ENCODE data around the gene CHST13.
A peak's percentile ranks its signal among the peaks of the same experiment; 100 is the strongest.

Gene CHST13

DNA sequence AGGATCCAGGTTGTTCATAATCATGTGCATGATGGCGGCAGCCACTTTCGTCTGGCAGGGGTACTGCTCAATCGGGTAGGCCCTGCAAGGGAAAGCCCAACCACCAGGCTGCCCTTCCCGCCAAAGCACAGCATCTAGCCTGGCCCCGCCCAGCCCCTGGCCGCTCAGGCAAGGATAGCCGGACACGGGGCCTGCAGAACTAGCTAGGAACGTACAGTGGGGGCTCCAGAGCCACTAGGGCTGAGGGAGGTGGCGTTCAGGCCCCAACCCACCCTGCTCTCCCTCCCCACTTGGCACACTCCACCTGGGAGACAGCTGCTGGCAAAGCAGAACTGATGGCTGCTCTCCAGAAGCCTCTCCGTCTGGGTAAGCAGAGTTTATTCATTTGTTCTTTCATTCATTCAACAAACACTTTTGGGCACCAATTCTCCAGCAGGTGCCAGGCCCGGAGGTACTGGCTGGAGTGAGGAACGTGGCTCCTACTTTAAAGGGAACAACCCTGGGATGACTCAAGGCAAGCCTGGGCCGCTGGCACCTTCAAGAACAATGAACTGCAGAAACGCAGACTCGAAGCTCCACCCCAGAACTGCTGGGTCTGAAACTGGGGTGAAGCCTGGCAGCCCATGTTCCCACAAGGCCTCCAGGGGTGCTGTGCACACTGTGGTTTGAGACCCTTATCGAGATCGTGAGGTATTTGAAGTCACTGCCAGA is 14.2 kb upstream of the CHST13 start:
- DNase-seq (ENCODE audit: low spot score), result no peak

- no peak for DNase-seq (ENCODE audit: low spot score)
Measured at GRCh38 chr3:126510308-126510910, 13.5 kb upstream of the CHST13 start.

DNA sequence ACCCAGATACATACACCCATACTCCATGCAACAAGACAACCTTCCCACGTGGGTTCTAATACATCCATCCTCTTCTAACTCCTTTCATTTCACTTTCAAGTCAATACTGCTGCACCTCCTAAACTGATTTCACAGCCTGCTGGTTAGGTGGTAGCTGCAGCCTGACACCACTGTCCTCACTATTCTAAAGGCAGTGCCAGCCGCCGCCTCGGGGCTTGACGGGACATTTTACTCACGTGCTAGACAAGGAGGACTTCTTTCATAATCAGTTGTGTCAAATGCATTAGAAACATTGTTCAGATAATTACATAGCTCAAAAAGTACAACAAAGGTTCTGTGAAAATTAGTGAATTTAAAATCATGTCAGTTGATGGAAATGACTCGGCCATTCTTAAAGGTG is 12.7 kb upstream of the CHST13 start:
- no peak for DNase-seq (ENCODE audit: low spot score)

DNA sequence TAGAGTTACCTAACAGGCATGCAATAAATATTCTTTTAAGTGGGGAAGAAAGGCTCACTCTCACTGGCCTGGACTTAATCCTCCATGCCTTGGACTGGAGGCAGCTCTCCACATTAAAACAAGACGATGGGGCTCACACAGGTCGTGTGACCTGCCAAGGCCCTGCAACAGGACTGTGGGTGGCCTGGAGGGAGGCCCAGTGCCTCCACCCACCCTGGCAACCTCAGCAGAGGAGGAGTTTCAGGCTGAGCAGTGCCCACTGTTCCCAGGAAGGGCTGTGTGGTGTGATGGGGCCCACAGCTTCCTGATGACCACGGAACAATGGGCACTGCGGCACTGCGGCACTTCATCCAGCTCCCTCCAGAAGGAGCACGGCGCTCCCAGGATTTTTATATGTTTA is 11.9 kb upstream of the CHST13 start:
- no peak for DNase-seq (ENCODE audit: low spot score)

- DNase-seq (ENCODE audit: low spot score), result no peak
Measured at GRCh38 chr3:126512916-126513650, 10.9 kb upstream of the CHST13 start.

DNA sequence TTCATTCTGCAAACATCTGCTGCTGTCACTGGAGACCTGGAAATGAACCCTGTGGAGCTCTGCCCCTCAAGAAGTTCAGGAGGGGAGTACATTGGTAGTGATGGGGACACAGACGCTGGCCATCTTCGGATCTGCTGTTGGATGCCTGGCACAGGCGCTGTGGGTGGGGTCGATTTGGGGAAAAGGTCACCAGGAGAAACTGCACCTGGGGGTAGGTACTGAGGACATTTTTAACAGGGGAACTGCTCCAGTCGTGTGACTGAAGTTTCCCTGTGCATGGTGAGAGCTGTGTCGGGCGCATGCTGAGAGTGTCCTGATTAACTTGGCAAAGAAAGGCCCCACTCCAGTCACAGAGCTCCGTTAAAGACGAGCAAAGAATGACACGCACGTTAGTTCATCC is 9.8 kb upstream of the CHST13 start:
- no peak for DNase-seq (ENCODE audit: low spot score)

DNA sequence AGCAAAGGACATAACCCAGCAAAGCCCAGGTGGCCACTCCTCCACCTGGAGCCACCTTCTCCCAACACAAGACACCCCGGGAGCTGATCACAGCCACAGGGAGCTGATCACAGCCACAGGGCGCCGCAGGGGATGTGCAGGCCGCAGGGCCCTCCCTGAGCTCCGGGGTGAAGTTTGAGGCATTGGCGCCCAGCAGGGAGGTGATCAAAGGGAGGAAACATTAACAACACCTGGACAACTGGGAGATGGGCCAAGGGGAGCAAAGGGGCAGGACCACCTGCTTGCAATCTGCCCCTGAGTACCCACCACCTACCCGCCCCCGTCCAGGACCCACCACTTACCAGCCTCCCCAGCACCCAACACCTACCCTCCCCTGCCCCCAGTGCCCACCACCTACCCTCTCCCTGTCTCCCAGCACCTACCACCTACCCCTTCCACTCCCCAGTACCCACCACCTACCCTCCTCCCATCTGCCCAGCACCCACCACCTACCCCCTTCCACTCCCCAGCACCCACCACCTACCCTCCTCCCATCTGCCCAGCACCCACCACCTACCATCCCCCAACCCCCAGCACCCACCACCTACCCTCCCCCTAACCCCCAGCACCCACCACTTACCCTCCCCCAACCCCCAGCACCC is 8.8 kb upstream of the CHST13 start:
- no peak for DNase-seq (ENCODE audit: low spot score)

DNA sequence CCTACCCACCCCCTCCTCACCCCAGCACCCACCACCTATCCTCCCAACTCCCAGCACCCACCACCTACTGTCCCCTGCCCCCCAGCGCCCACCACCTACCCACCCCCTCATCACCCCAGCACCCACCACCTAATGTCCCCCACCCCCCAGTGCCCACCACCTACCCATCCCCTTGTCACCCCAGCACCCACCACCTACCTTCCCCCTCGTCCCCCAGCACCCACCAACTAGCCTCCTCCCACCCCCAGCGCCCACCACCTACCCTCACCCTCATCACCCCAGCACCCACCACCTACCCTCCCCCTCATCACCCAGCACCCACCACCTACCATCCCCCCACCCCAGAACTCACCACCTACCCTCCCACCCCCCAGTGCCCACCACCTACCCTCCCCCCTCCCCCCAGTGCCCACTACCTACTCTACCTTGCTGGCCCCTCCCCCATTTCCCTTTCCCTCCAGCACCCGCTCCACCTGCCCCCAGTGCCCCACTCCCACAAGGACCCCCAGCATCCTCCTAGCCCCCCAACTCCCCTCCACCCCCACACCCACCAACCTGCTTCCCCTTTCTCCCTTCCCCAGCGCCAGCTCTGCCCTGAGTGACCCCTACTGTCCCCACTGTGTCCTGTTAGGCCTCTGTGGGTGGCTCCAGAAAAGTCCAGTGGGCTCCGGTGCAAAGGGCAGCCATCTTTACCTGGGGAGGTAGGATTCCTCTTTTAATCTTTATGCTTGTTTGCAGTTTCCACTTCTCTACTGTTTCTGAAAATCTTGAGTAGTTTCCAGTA is 7.6 kb upstream of the CHST13 start:
- no peak for DNase-seq (ENCODE audit: low spot score)

GRCh38 chr3:126516936-126517290 is 7.0 kb upstream of the CHST13 start:
- no peak for DNase-seq (ENCODE audit: low spot score)

DNA sequence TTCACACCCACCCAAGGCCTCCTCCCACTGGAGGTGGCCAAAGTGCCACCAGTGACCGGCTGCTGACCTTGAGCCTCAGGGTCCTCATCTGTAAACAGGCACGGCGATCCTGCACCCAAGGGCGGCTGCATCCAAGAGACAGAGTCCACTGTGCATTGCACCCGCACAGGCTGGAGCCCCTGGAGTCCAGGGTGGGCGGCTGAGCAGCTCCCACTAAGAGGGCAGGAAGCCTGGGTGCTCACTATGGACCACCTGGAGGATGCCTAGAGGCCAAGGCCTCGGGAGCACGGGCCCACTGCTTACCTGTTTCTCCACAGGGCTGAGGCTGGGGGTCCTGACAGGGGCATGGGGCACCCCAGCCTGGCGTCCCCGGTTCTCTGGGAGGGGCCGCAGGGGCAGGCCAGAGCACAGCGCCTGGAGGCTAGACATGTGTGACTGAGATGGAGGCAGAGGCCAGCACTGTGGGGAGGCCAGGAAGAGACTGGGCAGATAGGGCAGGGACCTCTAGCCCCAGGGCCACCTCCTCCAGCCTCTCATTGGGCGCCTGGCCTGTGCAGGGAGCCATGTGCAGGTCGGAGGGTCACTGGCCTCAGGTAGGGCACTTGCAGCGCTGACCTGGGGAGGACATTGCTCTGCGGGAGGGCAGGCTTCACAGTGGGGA is 6.5 kb upstream of the CHST13 start, which contains the start of gene UROC1:
TSS of gene UROC1 (minus strand) at position 483 of the 661 bp plus-strand sequence. CDS start at position 429, 54 bp downstream.
- DNase-seq (ENCODE audit: low spot score), result no peak

GRCh38 chr3:126517986-126518778 is 5.8 kb upstream of the CHST13 start:
- DNase-seq (ENCODE audit: low spot score), result no peak

GRCh38 chr3:126518779-126519177 is 5.2 kb upstream of the CHST13 start:
- no peak for DNase-seq (ENCODE audit: low spot score)

DNA sequence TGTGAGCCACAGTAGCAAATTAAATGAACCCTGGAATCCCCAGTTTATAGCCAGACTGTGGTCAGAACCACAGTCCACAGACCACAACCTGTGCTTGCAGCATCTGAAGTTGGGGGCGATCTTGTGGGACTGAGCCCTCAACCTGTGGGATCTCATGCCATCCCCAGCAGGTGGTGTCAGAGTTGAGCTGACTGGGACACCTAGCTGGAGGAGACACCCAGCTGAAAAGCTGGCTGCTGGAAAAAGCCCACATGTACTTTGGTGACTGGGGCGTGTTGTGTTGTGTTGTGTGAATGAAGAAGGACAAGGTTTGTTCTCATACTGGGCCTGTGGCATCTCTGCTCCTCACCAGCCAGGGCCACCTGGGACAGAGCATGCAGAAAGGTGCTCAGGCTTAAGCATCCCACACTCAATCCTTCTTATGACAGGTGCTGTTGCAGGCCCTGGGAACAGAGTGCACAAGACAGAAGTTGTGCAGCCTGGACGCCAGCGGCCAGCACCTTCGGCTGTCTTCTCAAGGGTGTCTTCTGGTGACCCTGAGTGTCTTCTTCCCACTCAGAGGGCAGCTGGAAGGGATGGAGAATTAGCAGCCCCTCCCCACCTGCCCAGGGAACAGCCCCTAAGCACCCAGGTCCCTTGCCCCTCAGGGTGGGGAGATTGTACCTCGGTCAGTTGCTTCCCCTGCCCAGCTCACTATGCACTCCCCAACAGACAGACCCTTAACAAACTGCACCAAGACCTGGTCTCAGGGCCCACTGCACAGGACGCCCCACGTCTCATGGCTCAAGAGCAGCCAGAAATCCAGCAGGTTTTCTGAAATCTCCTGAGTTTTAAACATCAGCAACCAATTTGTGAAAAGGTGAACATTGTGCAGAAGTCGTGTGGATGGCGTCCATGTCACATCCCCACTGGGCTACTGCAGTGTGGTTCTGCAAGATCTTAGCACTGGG is 4.2 kb upstream of the CHST13 start:
- no peak for DNase-seq (ENCODE audit: low spot score)

- DNase-seq (ENCODE audit: low spot score), result no peak
Measured at GRCh38 chr3:126521122-126521891, 2.6 kb upstream of the CHST13 start.

DNA sequence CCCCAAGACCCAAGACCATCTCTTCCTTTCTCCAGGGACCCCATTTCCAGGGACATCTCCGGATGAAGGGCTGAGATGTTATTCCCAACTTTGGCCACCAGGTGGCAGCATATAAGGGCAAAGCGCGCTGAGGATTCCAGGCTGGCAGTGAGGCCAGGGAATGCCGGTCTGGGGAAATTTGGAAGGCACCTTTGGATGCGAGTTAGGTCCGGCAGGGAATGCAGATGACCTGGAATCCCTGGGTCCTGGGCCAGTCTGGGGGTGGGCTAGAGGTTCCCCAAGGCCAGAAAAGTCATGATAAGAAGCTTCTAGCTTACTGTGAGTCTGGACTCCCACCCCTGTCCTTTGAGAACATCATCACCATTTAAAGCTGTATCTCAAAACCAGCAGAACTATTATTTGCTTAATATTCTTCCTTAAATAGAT is 1.6 kb upstream of the CHST13 start:
- DNase-seq (ENCODE audit: low spot score), result peak; percentile 86

DNA sequence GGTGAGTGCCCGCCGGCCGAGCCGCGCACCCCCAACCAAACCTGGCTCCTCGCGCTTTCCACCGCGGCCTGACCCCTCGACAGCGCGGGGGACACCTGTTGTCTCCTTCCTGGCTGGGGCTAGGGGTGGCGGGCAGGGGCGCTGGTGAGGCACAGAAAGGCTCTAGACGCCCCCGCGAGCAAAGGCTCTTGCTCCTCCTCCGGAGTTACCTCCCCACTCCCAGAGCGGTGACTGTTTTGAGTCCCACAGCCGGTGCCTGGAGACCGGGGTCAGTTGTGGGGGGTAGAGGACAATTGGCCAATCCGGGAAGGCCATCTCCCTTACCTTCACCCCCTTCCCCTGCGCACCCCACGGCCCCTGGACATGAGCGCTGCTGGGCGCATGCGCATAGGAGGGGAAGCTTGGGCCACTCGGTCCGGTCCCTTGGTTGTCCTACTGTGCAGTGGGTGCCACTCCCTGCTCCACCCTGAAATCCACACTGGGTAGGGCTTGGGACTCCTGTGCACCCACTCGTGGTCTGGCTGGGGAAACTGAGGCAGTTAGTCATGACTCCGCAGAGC is 554 bp downstream of the CHST13 start:
- no peak for DNase-seq (ENCODE audit: low spot score)

GRCh38 chr3:126525091-126525852 is 1.3 kb downstream of the CHST13 start:
- no peak for DNase-seq (ENCODE audit: low spot score)
